ENCODE measurements around the gene MRM3. TPM values are rescaled to one million over a fixed set of nuclear protein-coding genes. Genes with fewer than 3 reads are reported as not detected.

The MRM3 gene
- total and polyA plus RNA-seq, 4 donors, result 8.5 to 17.5 (median 15.4) TPM

DNA sequence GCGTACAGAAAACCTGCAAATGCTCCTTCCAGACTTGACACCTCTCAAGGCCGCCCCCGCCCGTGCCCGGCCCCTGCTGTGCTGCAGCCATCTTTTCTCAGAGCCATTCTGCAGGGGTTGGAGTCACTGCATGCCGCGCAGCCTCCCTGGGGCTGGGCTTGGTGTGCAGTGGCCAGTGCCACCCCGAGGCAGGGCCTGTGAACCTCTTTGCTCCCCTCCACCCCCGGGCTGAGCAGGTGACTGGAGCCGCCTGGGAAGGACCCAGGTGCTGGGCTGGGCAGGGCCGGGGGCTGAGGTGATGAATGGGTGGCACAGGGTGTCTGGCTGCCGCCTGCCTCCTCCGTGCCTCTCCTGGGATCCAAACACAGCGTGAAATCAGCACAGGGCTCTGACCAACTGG lies 20.3 kb downstream of the MRM3 start:
- Histone ChIP-seq H3K9me3 (ENCODE audit: control insufficient read depth in 4 of 4, low read length in 3 of 4) (no peaks in the 10 kb centered on the region), H3K27me3 (ENCODE audit: control insufficient read depth in 4 of 4, insufficient read depth in 4 of 4, low read length in 3 of 4) (no peaks in the 10 kb centered on the region), H3K4me3 (ENCODE audit: low read depth in 1 of 3, low read length in 3 of 3) (no peak overlapping the region), H3K4me1 (ENCODE audit: control insufficient read depth in 4 of 4, insufficient read depth in 4 of 4, low read length in 3 of 4) (no peaks in the 10 kb centered on the region), H3K9ac (ENCODE audit: low read depth in 1 of 2, low read length in 2 of 2) (no peak overlapping the region), H3K27ac (ENCODE audit: low read depth in 1 of 2, low read length in 2 of 2) (no peak overlapping the region), H3K36me3 (ENCODE audit: control insufficient read depth in 4 of 4, insufficient read depth in 3 of 4, low read depth in 1 of 4, low read length in 3 of 4) (no peaks in the 10 kb centered on the region)
- no peak for TF ChIP-seq EGR1 (IDR thresholded peaks at IDR 0.05; ENCODE audit: low read depth in 2 of 2)
- TF ChIP-seq NR2F2 (IDR thresholded peaks at IDR 0.05), result no peak
- TF ChIP-seq HNF4A (conservative IDR thresholded peaks at IDR 0.05), result no peak
- TF ChIP-seq SP1 (IDR thresholded peaks at IDR 0.05), result no peak
- TF ChIP-seq FOXA1 (IDR thresholded peaks at IDR 0.05), result no peak
- TF ChIP-seq RXRA (IDR thresholded peaks at IDR 0.05), result no peak
- TF ChIP-seq GABPA (IDR thresholded peaks at IDR 0.05 in 1 of 2, conservative IDR thresholded peaks at IDR 0.05 in 1 of 2), result no peak
- TF ChIP-seq YY1 (IDR thresholded peaks at IDR 0.05), result no peak
- no peak for TF ChIP-seq TAF1 (conservative IDR thresholded peaks at IDR 0.05)
- no peak for TF ChIP-seq JUND (IDR thresholded peaks at IDR 0.05)
- TF ChIP-seq, protein P1, sequence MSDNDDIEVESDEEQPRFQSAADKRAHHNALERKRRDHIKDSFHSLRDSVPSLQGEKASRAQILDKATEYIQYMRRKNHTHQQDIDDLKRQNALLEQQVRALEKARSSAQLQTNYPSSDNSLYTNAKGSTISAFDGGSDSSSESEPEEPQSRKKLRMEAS (IDR thresholded peaks at IDR 0.05), result no peak
- no peak for TF ChIP-seq REST (IDR thresholded peaks at IDR 0.05)
- no peak for TF ChIP-seq CTCF (IDR thresholded peaks at IDR 0.05; ENCODE audit: low read depth, low read length, missing input control)
- TF ChIP-seq RAD21 (IDR thresholded peaks at IDR 0.05), result no peak
- TF ChIP-seq ATF3 (IDR thresholded peaks at IDR 0.05), result no peak
- no peak for TF ChIP-seq FOXA2 (IDR thresholded peaks at IDR 0.05)
- TF ChIP-seq HNF4G (IDR thresholded peaks at IDR 0.05), result no peak
- no peak for TF ChIP-seq ZBTB33 (IDR thresholded peaks at IDR 0.05)
- DNase-seq (ENCODE audit: low spot score), result no peak
- WGBS, result 95% methylated on average over 14 of the region's 14 CpGs

Measured in liver (tissue), 9 donors.